Cardiac fibroblast (primary cell): ENCODE results near the gene SGSH.
"Not testable (repeated sequence)": the region's sequence is repeated elsewhere in the genome, so short reads cannot be mapped to it uniquely, and the experiment has no call there.

Experiments used
- DNase-seq, 2 donors: peaks; one replicate each; pipeline versions ENCODE4 v3.0.0 to v3.0.0-alpha.2; 2010; ENCODE audit warnings: low read depth in 2 of 2
- H3K4me3 ChIP-seq, 2 donors: replicated peaks in 1 of 2; 1 replicate in 1 of 2; 2 replicates in 1 of 2; pipeline ENCODE4 v1.5.1; 2011; ENCODE audit warnings: low read depth in 2 of 2, low read length in 2 of 2, mild to moderate bottlenecking in 2 of 2, moderate library complexity in 1 of 2
- TF ChIP-seq, protein P1 (sequence below): IDR thresholded peaks from one replicate; pipeline ENCODE4 v1.5.1; 2011; ENCODE audit warnings: low read depth, mild to moderate bottlenecking, low read length, inconsistent platforms

The SGSH gene

GRCh38 chr17:80248001-80248893, 28.1 kb upstream of the SGSH start:
- DNase-seq: no peak
- TF ChIP-seq, protein P1, sequence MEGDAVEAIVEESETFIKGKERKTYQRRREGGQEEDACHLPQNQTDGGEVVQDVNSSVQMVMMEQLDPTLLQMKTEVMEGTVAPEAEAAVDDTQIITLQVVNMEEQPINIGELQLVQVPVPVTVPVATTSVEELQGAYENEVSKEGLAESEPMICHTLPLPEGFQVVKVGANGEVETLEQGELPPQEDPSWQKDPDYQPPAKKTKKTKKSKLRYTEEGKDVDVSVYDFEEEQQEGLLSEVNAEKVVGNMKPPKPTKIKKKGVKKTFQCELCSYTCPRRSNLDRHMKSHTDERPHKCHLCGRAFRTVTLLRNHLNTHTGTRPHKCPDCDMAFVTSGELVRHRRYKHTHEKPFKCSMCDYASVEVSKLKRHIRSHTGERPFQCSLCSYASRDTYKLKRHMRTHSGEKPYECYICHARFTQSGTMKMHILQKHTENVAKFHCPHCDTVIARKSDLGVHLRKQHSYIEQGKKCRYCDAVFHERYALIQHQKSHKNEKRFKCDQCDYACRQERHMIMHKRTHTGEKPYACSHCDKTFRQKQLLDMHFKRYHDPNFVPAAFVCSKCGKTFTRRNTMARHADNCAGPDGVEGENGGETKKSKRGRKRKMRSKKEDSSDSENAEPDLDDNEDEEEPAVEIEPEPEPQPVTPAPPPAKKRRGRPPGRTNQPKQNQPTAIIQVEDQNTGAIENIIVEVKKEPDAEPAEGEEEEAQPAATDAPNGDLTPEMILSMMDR: no peak
- no peak overlapping the region for H3K4me3 ChIP-seq

DNA sequence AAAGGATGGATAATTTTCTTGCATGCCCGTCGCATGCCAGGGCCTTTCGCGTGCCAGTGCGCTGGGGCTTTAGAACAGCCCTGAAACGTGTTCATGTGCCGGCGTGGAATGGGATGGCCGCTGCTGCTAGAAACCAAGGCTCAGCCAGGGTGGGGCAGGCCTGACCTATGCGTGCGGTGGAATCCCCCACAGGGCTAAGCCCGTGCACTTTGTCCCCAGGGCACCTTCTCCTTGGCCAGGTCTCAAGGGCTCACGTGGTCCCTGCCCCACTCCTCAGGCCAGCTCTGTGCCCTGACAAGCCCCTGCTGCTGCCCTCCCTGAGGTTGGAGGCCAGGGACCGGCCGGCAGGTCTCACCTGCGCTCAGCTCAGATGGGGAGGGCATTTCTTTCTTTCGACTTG, 27.4 kb upstream of the SGSH start:
- TF ChIP-seq, protein P1: no peak
- no peak overlapping the region for H3K4me3 ChIP-seq
- DNase-seq: no peak

DNA sequence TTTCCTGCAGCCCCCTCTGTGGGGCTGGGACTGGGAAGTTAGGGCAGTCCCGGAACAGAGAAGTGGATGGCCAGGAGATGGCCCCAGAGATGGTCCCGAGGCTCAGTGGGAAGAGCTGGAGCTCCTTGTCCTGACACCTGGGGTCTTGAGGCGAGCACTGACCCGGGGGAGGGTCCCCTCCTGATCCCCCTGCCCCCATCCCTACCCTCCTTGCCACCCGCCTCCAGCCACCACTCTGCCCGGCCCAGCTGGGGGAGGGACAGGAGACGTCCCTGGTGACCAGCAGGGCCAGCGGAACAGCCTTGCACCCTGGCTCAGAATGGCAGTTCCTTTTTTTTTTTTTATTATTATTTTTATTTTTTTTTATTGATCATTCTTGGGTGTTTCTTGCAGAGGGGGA, 26.6 kb upstream of the SGSH start:
- TF ChIP-seq, protein P1: no peak
- H3K4me3 ChIP-seq: no peak overlapping the region
- no peak for DNase-seq

- DNase-seq: no peak
- H3K4me3 ChIP-seq: no peak overlapping the region
- TF ChIP-seq, protein P1: no peak
These were observed 26.1 kb upstream of the SGSH start for GRCh38 chr17:80246266-80246681.

- H3K4me3 ChIP-seq: no peak overlapping the region
- TF ChIP-seq, protein P1: no peak
- no peak for DNase-seq
These were observed 25.6 kb upstream of the SGSH start for GRCh38 chr17:80245566-80246265.

DNA sequence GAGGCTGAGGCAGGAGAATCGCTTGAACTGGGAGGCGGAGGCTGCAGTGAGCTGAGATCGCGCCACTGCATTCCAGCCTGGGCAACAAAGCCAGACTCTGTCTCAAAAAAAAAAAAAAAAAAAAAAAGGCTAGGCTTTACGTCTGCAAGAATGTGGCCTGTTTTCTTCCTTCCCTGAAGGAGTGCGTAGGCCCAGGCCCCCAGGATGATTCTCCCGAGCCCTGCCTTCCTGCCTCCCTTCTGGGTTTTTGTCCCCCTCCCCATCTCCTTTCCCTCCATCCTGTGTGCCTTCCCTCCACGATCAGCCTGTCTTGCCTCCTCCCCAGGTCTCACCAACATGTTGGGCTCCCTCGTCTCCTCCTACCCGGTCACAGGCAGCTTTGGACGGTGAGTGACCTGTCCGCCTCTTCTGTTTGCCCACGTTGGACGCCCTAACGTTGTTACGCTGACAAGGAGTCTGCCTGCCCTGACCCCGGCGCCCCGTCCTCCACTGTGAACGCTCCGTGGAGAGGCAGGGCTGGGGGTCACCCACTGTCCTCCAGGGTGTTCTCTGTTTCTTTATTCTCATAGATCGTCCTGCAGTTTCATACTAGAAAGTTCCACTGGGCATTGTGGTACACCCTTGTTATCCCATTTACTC, 24.9 kb upstream of the SGSH start:
- TF ChIP-seq, protein P1: no peak
- DNase-seq: no peak
- H3K4me3 ChIP-seq: no peak overlapping the region

- H3K4me3 ChIP-seq: not testable (repeated sequence)
These were observed 24.3 kb upstream of the SGSH start for GRCh38 chr17:80244448-80244847.

More at GRCh38 chr17:80244448-80244847, 24.3 kb upstream of the SGSH start:
- not testable (repeated sequence) for DNase-seq
